Activated CD4-positive, alpha-beta T cell treated with anti-CD3 and anti-CD28 coated beads, Interleukin-2, amount 10 ng/mL, durations not matched to agents 24 days and 14 days (primary cell): ENCODE data around the gene MRC2. TPM values are rescaled to one million over a fixed set of nuclear protein-coding genes. Genes with fewer than 3 reads are reported as not detected.

Source experiments
- DNase-seq: peaks from one replicate; pipeline ENCODE4 v3.0.0; 2022
- H3K27ac Mint-ChIP-seq: one replicate; pipeline ENCODE4 v1.8.0; 2022; ENCODE audit warnings: mild to moderate bottlenecking, mixed read lengths
- H3K27me3 Mint-ChIP-seq: one replicate; pipeline ENCODE4 v1.8.0; 2022; ENCODE audit warnings: mixed read lengths
- H3K36me3 Mint-ChIP-seq: one replicate; pipeline ENCODE4 v1.8.0; 2022; ENCODE audit warnings: low read depth, mild to moderate bottlenecking, mixed read lengths
- H3K4me1 Mint-ChIP-seq: one replicate; pipeline ENCODE4 v1.8.0; 2021; ENCODE audit warnings: mixed read lengths
- H3K4me3 Mint-ChIP-seq: one replicate; pipeline ENCODE4 v1.8.0; 2022; ENCODE audit warnings: mild to moderate bottlenecking, moderate library complexity, mixed read lengths
- H3K9me3 Mint-ChIP-seq: one replicate; pipeline ENCODE4 v1.8.0; 2021; ENCODE audit warnings: mixed read lengths
- intact Hi-C: fragments of 100-400 bp; cut with micrococcal nuclease; formaldehyde crosslinking; loops from one replicate; pipeline ENCODE4 v1.15.1; 2023
- total RNA-seq: library from RNA; stranded (reverse); gene quantifications from 2 replicates; pipeline ENCODE4 v1.2.3, GENCODE V29; 2022

The MRC2 gene
- total RNA-seq, 1 donor from 2014 or later, result 2.4 TPM

DNA sequence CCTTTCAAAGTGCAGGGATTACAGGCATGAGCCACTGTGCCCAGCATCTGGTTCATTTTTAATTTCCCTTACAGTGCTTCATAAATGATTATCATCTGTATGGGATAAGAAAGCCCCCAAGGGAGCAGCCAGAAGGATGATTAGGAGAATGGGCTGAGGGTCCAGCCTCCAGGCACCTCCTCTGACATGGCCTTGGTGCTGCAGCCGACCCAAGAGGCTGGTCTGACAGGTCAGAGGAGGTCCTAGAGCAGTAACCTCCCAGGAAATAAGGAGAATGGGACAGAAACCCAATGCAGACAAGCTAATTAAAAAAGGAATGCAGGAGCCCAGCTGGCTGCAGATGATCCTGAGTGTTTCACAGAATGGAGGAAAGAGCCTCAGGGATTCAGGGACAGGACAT is 29.0 kb downstream of the MRC2 start:
- intact Hi-C loops, result no loop called here
- Mint-ChIP-seq H3K4me3 (no peak overlapping the region), H3K36me3 (no peaks in the 10 kb centered on the region), H3K27me3 (peaks cover 71% of the 10 kb centered on the region), H3K9me3 (peaks cover 6% of the 10 kb centered on the region), H3K27ac (no peak overlapping the region), H3K4me1 (peaks cover 20% of the 10 kb centered on the region)
- no peak for DNase-seq

DNA sequence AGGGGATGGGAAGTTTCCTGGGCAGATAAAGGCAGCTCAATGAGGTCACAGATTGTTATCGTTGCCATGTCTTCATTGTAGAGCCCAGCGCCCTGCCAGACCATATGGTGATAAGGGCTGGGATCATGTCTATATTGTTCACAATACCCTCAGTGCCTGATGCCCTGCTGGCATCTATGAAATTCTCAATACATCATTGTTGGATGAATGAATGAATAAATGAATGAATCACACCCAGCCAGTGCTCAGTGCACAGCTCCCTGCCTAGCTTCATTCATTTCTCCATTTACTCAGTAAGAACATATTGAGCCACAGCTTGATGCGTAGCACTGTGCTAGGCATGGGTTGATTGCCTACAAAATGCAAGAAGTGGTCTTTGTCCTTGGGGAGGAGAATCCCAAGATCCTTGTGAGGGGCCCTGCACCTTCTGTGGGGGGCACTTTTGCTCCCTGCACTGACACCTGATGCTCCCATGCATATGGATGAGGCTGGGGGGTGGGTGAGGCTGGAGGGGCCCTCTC is 29.7 kb downstream of the MRC2 start:
- intact Hi-C loops, result no loop called here
- Mint-ChIP-seq H3K27ac (no peak overlapping the region), H3K9me3 (peaks cover 6% of the 10 kb centered on the region), H3K27me3 (peaks cover 66% of the 10 kb centered on the region), H3K36me3 (no peaks in the 10 kb centered on the region), H3K4me3 (no peak overlapping the region), H3K4me1 (peaks cover 17% of the 10 kb centered on the region)
- DNase-seq, result no peak

DNA sequence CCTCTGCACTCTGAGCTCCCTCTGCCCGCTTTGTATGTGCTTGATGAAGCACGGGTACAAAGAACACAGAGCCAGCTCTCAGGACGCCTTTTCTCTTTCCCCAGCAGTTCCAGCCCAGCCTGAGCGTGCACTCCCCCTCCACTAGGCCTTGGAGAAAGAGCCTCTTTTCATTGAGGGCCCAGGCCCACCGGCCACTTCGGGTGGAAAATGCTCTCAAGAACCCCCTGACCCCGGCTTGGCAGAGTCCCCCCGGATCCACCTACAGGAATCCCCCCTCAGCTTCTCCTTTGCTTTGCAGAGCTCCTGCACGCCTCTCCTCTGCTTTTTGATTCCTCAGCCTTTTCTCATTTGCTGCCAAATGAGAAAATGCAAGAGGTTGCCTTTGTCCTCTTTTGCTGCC is 30.2 kb downstream of the MRC2 start:
- DNase-seq, result no peak
- H3K4me3 Mint-ChIP-seq, result no peak overlapping the region
- peaks cover 65% of the 10 kb centered on the region for H3K27me3 Mint-ChIP-seq
- peaks cover 12% of the 10 kb centered on the region for H3K4me1 Mint-ChIP-seq
- H3K27ac Mint-ChIP-seq, result no peak overlapping the region
- peaks cover 6% of the 10 kb centered on the region for H3K9me3 Mint-ChIP-seq
- H3K36me3 Mint-ChIP-seq, result no peaks in the 10 kb centered on the region
- intact Hi-C loops, result no loop called here

DNA sequence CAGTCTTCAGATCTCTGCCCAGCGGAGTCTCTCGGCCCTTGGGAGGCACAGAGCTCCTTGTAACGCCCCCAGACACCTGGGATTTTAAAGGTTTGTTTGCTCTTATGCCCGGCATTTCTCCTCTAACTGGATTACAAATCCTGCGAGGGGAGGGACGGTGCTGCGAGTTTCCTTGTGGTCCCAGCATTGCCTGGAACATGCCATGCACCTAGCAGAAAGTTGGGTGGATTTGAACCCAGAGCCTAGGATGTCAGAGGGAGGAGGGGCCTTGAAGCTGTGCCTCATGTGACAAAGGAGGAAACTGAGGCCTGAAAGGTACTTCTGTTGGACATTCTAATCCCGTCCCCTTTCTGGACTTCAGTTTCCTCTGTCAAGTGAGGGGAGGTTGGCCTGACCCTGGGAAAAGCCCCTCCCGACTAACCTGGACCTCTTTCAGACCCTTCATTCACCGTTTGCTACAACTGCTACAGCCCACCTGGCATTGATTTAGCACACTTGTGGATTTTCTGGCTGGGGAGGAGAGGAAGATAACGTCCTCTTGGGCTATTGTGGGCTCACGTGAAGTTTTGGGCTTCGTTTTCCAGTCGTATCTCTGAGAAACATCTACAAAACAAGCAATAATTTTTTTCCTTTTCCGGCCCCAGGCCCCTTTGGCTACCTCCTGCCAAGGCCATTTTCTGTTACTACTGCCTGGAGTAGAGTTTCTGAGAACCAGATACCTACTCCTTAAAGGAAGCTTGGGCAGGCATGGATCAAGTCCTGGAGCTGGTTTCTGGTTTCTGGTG is 30.9 kb downstream of the MRC2 start:
- Mint-ChIP-seq H3K9me3 (peaks cover 6% of the 10 kb centered on the region), H3K27ac (no peak overlapping the region), H3K36me3 (no peaks in the 10 kb centered on the region), H3K4me1 (peaks cover 8% of the 10 kb centered on the region), H3K4me3 (no peak overlapping the region), H3K27me3 (peaks cover 69% of the 10 kb centered on the region)
- DNase-seq, result no peak
- intact Hi-C loops, result no loop called here

DNA sequence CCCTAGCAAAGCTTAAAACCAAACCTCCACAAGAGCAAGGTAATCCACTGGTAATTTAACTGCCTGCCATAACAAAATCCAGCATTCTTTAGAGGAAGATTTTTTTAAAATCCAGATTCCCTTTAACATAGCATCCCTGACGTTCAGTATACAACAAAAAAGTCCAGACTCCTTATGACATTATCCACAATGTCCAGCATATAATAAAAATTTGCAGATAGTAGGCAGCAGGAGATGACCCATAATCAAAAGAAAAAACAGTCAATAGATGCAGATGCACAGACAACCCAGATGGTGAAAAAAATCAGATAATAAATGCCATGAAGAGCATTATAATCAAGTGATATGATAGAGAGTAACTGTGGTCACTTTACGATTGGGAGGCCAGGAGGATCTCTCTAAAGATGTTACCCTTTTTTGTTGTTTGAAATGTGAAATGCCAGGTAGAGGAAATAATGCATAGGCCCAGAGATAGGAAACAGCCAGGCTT is 33.2 kb downstream of the MRC2 start:
- intact Hi-C loops, result no loop called here
- no peak for DNase-seq
- Mint-ChIP-seq H3K9me3 (peaks cover 6% of the 10 kb centered on the region), H3K4me3 (no peak overlapping the region), H3K36me3 (no peaks in the 10 kb centered on the region), H3K27me3 (peaks cover 61% of the 10 kb centered on the region), H3K4me1 (no peaks in the 10 kb centered on the region), H3K27ac (no peak overlapping the region)

DNA sequence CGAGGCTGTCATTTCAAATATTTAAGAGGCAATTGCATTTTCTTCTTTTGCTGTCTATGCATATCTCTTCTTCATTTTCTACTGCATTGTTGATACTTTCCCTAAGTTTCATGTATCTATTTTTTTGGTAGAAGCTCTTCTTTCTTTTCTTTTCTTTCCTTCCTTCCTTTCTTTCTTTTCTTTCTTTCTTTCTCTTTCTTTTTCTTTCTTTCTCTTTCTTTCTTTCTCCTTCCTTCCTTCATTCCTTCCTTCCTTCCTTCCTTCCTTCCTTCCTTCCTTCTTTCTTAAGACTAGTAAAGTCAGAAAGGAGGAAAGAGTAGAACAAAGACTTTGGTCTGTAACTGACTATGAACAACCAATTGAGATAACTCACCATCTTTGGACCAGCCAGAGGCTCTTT is 33.9 kb downstream of the MRC2 start:
- Mint-ChIP-seq H3K4me1 (no peaks in the 10 kb centered on the region), H3K27ac (no peak overlapping the region)

DNA sequence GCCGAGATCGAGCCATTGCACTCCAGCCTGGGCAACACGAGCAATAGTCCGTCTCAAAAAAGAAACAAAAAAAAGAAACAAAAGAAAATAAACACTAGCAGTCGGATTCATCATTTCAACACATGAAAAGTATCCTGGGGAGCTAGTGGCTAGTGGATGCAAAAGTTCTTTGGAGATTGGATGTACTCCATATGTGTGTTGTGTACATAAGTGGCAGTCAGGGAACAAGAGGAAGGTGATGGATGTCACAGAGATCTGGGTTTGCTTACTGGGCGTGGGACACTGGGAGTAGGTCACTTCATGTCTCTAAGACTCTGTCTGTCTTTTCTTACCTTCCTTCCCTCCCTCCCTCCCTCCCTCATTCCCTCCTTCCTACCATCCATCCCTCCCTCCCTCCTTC is 35.4 kb downstream of the MRC2 start:
- peaks cover 43% of the 10 kb centered on the region for H3K27me3 Mint-ChIP-seq
- H3K9me3 Mint-ChIP-seq, result peaks cover 6% of the 10 kb centered on the region
- intact Hi-C loops, result no loop called here
- no peaks in the 10 kb centered on the region for H3K4me1 Mint-ChIP-seq
- H3K36me3 Mint-ChIP-seq, result no peaks in the 10 kb centered on the region
- H3K4me3 Mint-ChIP-seq, result no peak overlapping the region
- no peak for DNase-seq
- no peak overlapping the region for H3K27ac Mint-ChIP-seq

More for the DNA sequence above, 33.9 kb downstream of the MRC2 start:
- peaks cover 6% of the 10 kb centered on the region for H3K9me3 Mint-ChIP-seq
- intact Hi-C loops, result no loop called here
- DNase-seq, result no peak
- H3K36me3 Mint-ChIP-seq, result no peaks in the 10 kb centered on the region
- peaks cover 55% of the 10 kb centered on the region for H3K27me3 Mint-ChIP-seq
- H3K4me3 Mint-ChIP-seq, result no peak overlapping the region

DNA sequence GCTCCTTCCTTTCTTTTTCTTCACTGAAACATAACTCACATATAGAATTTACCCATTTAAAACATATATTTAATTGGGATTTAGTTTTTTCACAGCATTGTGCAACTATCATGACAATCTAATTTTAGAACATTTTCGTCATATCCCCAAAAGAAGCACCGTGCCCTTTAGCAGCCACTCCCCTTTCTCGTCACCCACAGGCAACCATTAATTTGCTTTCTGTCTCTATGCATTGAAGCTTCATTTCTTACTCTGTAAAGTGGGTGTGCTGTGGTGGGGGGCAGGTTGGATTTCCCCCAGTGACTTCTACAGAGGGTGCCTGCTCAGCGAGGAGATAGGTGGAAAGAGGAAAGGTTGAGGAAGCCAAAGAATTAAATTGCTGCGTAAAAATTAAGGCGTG is 35.8 kb downstream of the MRC2 start:
- peaks cover 39% of the 10 kb centered on the region for H3K27me3 Mint-ChIP-seq
- intact Hi-C loops, result no loop called here
- no peaks in the 10 kb centered on the region for H3K36me3 Mint-ChIP-seq
- H3K4me1 Mint-ChIP-seq, result no peaks in the 10 kb centered on the region
- H3K4me3 Mint-ChIP-seq, result no peak overlapping the region
- H3K27ac Mint-ChIP-seq, result no peak overlapping the region
- no peak for DNase-seq
- H3K9me3 Mint-ChIP-seq, result peaks cover 6% of the 10 kb centered on the region

DNA sequence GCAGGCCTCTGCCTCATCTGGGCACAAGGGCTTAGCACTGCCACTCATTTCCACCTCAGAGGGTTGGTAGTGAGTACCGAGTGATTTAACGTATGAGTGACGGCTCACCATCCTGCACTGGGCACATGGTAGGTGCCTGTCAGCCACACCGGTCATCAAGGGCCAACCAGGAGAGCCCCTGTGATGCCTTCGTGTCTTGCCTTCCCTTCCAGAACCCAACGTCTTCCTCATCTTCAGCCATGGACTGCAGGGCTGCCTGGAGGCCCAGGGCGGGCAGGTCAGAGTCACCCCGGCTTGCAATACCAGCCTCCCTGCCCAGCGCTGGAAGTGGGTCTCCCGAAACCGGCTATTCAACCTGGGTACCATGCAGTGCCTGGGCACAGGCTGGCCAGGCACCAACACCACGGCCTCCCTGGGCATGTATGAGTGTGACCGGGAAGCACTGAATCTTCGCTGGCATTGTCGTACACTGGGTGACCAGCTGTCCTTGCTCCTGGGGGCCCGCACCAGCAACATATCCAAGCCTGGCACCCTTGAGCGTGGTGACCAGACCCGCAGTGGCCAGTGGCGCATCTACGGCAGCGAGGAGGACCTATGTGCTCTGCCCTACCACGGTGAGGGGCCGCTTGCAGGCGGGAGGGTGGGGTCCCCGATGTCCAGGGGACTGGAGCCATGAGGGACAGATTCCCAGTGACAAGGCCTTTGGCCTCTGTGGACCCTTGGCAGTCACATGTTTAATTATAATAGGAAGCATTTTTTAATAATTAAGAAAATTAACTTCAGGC is 37.1 kb downstream of the MRC2 start:
- Mint-ChIP-seq H3K27me3 (peaks cover 33% of the 10 kb centered on the region), H3K4me3 (no peak overlapping the region), H3K27ac (no peak overlapping the region), H3K36me3 (no peaks in the 10 kb centered on the region), H3K9me3 (peaks cover 6% of the 10 kb centered on the region), H3K4me1 (no peaks in the 10 kb centered on the region)
- intact Hi-C loops, result no loop called here
- DNase-seq, result no peak

DNA sequence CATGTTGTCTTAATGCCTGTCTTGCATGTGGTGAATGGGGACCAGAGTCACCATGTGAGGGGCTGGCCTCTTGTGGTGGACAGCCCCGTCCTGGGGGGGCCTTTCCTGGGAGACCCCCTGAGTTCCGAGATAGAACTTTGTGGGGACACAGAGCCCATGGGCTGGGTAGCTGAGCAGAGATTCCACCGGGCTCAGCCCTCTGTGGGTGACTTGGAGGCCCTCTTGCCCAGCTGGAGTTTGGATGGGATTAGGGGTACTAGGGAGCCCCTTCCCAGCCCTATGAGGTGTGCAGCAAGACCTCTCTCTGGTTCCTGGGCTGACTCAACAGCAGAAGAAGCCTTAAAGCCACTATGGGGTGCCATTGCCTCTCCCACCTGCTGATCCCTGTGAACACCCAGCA is 38.1 kb downstream of the MRC2 start:
- Mint-ChIP-seq H3K27me3 (peaks cover 25% of the 10 kb centered on the region), H3K36me3 (no peaks in the 10 kb centered on the region), H3K4me1 (no peaks in the 10 kb centered on the region), H3K27ac (no peak overlapping the region), H3K9me3 (peaks cover 5% of the 10 kb centered on the region), H3K4me3 (no peak overlapping the region)
- DNase-seq, result no peak
- intact Hi-C loops, result no loop called here

DNA sequence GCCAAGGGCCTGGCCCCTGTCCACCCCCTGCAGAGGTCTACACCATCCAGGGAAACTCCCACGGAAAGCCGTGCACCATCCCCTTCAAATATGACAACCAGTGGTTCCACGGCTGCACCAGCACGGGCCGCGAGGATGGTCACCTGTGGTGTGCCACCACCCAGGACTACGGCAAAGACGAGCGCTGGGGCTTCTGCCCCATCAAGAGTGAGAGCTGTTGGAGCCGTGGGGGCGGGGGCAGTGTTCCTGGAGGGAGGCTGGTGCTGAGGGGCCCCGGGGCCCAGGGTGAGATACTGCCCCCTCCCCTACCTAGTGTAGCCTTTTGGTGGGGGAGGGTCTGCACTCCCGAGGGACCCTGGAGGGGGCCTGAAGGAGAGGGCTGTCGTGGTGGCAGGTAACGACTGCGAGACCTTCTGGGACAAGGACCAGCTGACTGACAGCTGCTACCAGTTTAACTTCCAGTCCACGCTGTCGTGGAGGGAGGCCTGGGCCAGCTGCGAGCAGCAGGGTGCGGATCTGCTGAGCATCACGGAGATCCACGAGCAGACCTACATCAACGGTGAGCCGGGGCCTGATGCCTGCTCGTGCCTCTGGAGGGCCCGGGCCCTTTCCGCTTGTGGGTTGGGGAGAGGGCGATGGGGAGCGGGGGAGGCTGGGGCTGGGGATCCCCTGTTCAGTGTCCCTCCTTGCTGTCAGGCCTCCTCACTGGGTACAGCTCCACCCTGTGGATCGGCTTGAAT is 38.8 kb downstream of the MRC2 start:
- H3K9me3 Mint-ChIP-seq, result no peaks in the 10 kb centered on the region
- DNase-seq, result no peak
- H3K4me3 Mint-ChIP-seq, result no peak overlapping the region
- intact Hi-C loops, result no loop called here
- peaks cover 19% of the 10 kb centered on the region for H3K27me3 Mint-ChIP-seq
- no peak overlapping the region for H3K27ac Mint-ChIP-seq
- no peaks in the 10 kb centered on the region for H3K4me1 Mint-ChIP-seq
- no peaks in the 10 kb centered on the region for H3K36me3 Mint-ChIP-seq

DNA sequence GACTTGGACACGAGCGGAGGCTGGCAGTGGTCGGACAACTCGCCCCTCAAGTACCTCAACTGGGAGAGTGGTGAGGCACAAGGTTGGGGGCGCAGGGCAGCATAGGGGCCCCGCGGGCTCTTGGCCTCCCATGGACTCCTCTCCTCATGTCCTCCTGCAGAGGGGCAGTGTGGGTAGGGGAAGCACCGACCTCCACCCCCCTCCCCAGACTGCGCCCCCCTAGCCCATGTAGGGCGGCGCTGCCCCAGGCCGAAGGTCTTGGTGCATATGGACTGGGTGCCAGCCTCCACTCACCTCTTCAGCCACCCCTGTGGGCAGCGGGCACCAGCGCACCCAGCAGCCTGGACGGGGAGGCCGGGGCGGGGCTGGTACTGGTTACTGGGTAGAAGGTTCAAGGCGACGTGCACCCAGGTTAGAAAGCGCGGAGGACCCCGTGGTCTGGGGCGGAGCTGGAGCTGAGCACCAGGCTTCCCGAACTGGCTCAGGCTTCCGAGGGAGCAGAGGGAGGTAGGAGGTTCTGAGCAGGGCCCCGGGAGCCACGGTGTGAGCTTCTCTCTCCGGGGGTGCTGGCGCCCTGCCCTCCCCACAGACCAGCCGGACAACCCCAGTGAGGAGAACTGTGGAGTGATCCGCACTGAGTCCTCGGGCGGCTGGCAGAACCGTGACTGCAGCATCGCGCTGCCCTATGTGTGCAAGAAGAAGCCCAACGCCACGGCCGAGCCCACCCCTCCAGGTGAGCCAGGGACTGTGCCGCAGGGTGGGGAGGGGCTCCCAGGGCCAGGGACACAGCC is 39.5 kb downstream of the MRC2 start:
- intact Hi-C loops, result no loop called here
- H3K27ac Mint-ChIP-seq, result no peak overlapping the region
- no peaks in the 10 kb centered on the region for H3K36me3 Mint-ChIP-seq
- H3K4me3 Mint-ChIP-seq, result no peak overlapping the region
- peaks cover 16% of the 10 kb centered on the region for H3K27me3 Mint-ChIP-seq
- no peaks in the 10 kb centered on the region for H3K4me1 Mint-ChIP-seq
- DNase-seq, result no peak
- H3K9me3 Mint-ChIP-seq, result no peaks in the 10 kb centered on the region

DNA sequence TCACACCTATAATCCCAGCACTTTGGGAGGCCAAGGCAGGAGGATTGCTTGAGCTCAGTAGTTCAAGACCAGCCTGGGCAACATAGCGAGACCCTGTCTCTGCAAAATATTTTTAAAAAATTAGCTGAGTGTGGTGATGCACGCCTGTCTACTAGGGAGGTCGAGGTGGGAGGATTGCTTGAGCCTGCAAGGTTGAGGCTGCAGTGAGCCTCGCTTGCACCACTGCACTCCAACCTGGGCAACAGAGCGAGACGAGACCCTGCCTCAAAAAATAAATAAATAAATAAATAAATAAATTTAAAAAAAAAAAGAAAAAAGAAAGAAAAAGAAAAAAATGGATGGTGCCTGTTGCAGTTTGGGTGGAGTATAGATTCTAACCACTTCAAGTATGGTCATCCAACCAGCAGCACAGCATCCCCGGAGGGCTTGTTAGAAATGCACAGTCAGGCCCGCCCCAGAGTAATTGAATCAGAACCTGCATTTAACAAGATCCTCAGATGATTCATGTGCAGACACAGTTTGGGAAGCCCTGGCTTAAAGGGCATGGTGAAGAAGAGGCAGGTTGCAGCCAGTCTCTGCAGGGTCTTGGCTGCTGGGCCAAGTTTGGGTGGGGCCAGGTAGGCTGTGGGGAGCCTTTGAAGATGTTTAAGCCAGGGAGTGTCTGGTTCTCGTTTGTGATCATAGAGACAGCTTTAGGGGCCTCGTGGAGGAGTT is 40.8 kb downstream of the MRC2 start:
- Mint-ChIP-seq H3K36me3 (no peaks in the 10 kb centered on the region), H3K27me3 (peaks cover 9% of the 10 kb centered on the region), H3K27ac (no peak overlapping the region), H3K4me1 (no peaks in the 10 kb centered on the region), H3K4me3 (no peak overlapping the region), H3K9me3 (no peaks in the 10 kb centered on the region)
- intact Hi-C loops, result no loop called here
- DNase-seq, result no peak
